Hypothalamus (tissue), 51 donors: Measurements from ENCODE around the gene VWA1.
"Not testable (repeated sequence)": the region's sequence is repeated elsewhere in the genome, so short reads cannot be mapped to it uniquely, and the experiment has no call there.

Experiments used
- DNase-seq, 51 donors: peaks; one replicate each; lab custom pipeline; 2025; lab: John Stamatoyannopoulos, UW

VWA1 gene

GRCh38 chr1:1402901-1403392, 32.5 kb upstream of the VWA1 start:
- DNase-seq = not testable (repeated sequence)

- no peak for DNase-seq
Observed at GRCh38 chr1:1403653-1404052, 31.8 kb upstream of the VWA1 start.

GRCh38 chr1:1406101-1406820, 29.2 kb upstream of the VWA1 start:
- DNase-seq = no peak

GRCh38 chr1:1406821-1407635, 28.5 kb upstream of the VWA1 start, which contains the start of gene MRPL20:
MRPL20 (minus strand) TSS chr1:1407293; CDS start chr1:1407217, 76 bp downstream.
- peak; percentile 67 to 95 (median 89) for DNase-seq

GRCh38 chr1:1407636-1408318, 27.7 kb upstream of the VWA1 start:
- no peak for DNase-seq

- DNase-seq = not testable (repeated sequence)
Observed at GRCh38 chr1:1410238-1410637, 25.3 kb upstream of the VWA1 start.

- DNase-seq = no peak
Observed at GRCh38 chr1:1411626-1412025, 23.9 kb upstream of the VWA1 start.

GRCh38 chr1:1412311-1412902, 23.1 kb upstream of the VWA1 start:
- DNase-seq = not testable (repeated sequence)

GRCh38 chr1:1415751-1416150, 19.7 kb upstream of the VWA1 start:
- no peak for DNase-seq

GRCh38 chr1:1417396-1417795, 18.1 kb upstream of the VWA1 start:
- DNase-seq = not testable (repeated sequence)

- DNase-seq = not testable (repeated sequence)
Observed at GRCh38 chr1:1417825-1418463, 17.5 kb upstream of the VWA1 start.

GRCh38 chr1:1418464-1419362, 16.8 kb upstream of the VWA1 start:
- no peak for DNase-seq

- DNase-seq = no peak
Observed at GRCh38 chr1:1419363-1419812, 16.1 kb upstream of the VWA1 start.

- peak in 4 of 51 donors; percentile 21 to 60 (median 42) for DNase-seq
Observed at GRCh38 chr1:1419813-1420653, 15.5 kb upstream of the VWA1 start.

- DNase-seq = peak in 2 of 51 donors; percentile 35 to 55
Observed at GRCh38 chr1:1420654-1421141, 14.8 kb upstream of the VWA1 start.

GRCh38 chr1:1421147-1421906, 14.2 kb upstream of the VWA1 start, which contains the start of gene ANKRD65:
ANKRD65 (minus strand) TSS chr1:1421276; CDS start chr1:1421005, 271 bp downstream.
- peak in 21 of 51 donors; percentile 23 to 65 (median 47) for DNase-seq

GRCh38 chr1:1421907-1422464, 13.5 kb upstream of the VWA1 start:
- DNase-seq = no peak
